Measurements from ENCODE around the gene GET4. TPM values are rescaled to one million over a fixed set of nuclear protein-coding genes. Genes with fewer than 3 reads are reported as not detected.
A peak's percentile ranks its signal among the peaks of the same experiment; 100 is the strongest.
"Not testable (repeated sequence)": the region's sequence is repeated elsewhere in the genome, so short reads cannot be mapped to it uniquely, and the experiment has no call there.

The GET4 gene
- total RNA-seq, 1 experiment from 2014 or later = 44.8 TPM

GRCh38 chr7:908591-909357 lies 32.4 kb downstream of the GET4 start:
- Histone ChIP-seq H3K4me3 (replicated peaks in 1 of 2; ENCODE audit: low read depth in 1 of 2, low read length in 2 of 2) (peak overlapping the region; percentile 11 to 48; a peak in 2 of 4 replicates), H3K4me2 (ENCODE audit: low read length) (peak overlapping the region; percentile 73), H3K27ac (ENCODE audit: low read depth, low read length) (peak overlapping the region; percentile 18; the same call in 1 of the 2 replicates), H3K4me1 (ENCODE audit: control insufficient read depth in 1 of 2, insufficient read depth in 2 of 2, low read length in 2 of 2) (peaks cover 3 to 12% of the 10 kb centered on the region in 2 experiments)
- DNase-seq (ENCODE audit: low read depth, low spot score); H3K9ac ChIP-seq (ENCODE audit: low read length); H4K20me1 ChIP-seq (ENCODE audit: insufficient read depth); H3K9me3 ChIP-seq (ENCODE audit: control insufficient read depth in 1 of 2, insufficient read depth in 1 of 2, low read depth in 1 of 2, low read length in 2 of 2); H3K36me3 ChIP-seq (ENCODE audit: control insufficient read depth in 1 of 2, insufficient read depth in 2 of 2, low read length in 2 of 2); H2AFZ ChIP-seq (ENCODE audit: low read depth, low read length, poor library complexity, severe bottlenecking); H3K27me3 ChIP-seq (ENCODE audit: insufficient read depth, low read length); H3K9me2 ChIP-seq (ENCODE audit: insufficient read depth); H3K79me2 ChIP-seq (ENCODE audit: insufficient read depth, low read length); POLR2A ChIA-PET; BruUV-seq (replicated peaks): not testable (repeated sequence)
- intact Hi-C loops (cut with micrococcal nuclease) = loop anchor here (2.0 to 10.0 kb wide), 2 partner anchors 46 to 156 kb away; partner anchors contain the start of gene ADAP1
- peak; percentile 88 for ATAC-seq
- TF ChIP-seq RAD21 (IDR thresholded peaks at IDR 0.05; ENCODE audit: low read depth) (peak; percentile 84), CTCF (IDR thresholded peaks at IDR 0.05 in 2 of 3, conservative IDR thresholded peaks at IDR 0.05 in 1 of 3; ENCODE audit: borderline replicate concordance in 1 of 3, insufficient read depth in 1 of 3, low read depth in 2 of 3, low read length in 2 of 3) (peak; percentile 55 to 76 (median 72))
- ChIA-PET RAD21 (ENCODE audit: low non-redundant PET in 1 of 2, low total read pairs in 2 of 2, uncharacterized antibody in 2 of 2, unreplicated experiment in 2 of 2) (interaction anchor here in 1 of 2 experiments (0.6 kb wide), 1 partner anchor 31 kb away, joined by 7 read pairs; no protein-coding TSS in a partner anchor), CTCF (interaction anchor here (1.4 kb wide), 1 partner anchor 36 kb away, joined by 3 read pairs; no protein-coding TSS in a partner anchor)
